ENCODE results near the gene TBCA. TPM values are rescaled to one million over a fixed set of nuclear protein-coding genes. Genes with fewer than 3 reads are reported as not detected.

Gene TBCA
- total and polyA plus RNA-seq, 7 donors: 93.3 to 209 (median 132) TPM

DNA sequence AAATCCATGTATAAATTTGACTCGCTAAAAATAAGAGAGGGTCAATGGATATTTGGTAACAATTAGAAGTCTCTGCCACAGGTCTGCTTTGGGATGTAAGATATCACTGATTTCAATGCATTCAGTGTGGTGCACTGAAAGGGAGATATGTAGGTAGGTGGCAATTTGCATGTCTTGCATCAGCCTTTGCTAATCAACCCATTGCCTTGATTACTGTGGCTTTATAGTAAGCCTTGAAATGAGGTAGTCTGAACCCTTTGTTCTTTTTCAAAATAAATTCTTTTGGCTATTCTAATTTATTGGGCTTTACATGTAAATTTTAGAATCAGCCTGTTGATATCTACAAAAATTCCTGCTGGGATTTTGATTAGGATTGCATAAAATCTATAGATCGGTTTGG, 15.8 kb upstream of the TBCA start:
- no peak overlapping the region for H3K4me3 ChIP-seq
- H3K4me1 ChIP-seq: no peaks in the 10 kb centered on the region
- intact Hi-C loops (cut with DNase I): no loop called here
- TF ChIP-seq, protein P1, sequence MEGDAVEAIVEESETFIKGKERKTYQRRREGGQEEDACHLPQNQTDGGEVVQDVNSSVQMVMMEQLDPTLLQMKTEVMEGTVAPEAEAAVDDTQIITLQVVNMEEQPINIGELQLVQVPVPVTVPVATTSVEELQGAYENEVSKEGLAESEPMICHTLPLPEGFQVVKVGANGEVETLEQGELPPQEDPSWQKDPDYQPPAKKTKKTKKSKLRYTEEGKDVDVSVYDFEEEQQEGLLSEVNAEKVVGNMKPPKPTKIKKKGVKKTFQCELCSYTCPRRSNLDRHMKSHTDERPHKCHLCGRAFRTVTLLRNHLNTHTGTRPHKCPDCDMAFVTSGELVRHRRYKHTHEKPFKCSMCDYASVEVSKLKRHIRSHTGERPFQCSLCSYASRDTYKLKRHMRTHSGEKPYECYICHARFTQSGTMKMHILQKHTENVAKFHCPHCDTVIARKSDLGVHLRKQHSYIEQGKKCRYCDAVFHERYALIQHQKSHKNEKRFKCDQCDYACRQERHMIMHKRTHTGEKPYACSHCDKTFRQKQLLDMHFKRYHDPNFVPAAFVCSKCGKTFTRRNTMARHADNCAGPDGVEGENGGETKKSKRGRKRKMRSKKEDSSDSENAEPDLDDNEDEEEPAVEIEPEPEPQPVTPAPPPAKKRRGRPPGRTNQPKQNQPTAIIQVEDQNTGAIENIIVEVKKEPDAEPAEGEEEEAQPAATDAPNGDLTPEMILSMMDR (IDR thresholded peaks at IDR 0.05): no peak
- DNase-seq: no peak
- H3K36me3 ChIP-seq (ENCODE audit: insufficient read depth in 1 of 2, low read depth in 1 of 2): no peaks in the 10 kb centered on the region
- H3K9me3 ChIP-seq: no peaks in the 10 kb centered on the region
- WGBS, 3 donors: 89 to 96% (median 93%) methylated on average over 2 of the region's 2 CpGs
- H3K27ac ChIP-seq: no peak overlapping the region
- no peak for ATAC-seq
- no peaks in the 10 kb centered on the region for H3K27me3 ChIP-seq (ENCODE audit: insufficient read depth in 3 of 3, low read length in 2 of 3)

DNA sequence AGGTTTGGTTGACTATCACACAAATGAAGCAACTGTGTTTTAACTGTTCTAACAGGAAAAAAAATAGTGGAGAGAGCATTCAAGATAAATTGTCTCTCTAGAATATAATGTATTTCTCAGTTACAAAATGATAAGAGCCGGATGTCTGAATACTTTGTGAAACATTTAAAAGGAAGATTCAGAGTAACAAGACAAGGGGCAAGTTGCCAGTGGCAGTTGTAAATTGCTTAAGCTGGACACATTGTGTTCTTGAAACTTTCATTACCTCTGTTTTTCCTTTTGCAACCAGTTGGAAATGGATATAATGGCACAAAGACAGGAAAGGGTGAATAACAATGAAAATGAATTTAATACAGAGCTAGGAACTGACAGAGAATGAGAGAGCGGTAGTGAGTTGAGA, 15.2 kb upstream of the TBCA start:
- H3K4me1 ChIP-seq: no peaks in the 10 kb centered on the region

DNA sequence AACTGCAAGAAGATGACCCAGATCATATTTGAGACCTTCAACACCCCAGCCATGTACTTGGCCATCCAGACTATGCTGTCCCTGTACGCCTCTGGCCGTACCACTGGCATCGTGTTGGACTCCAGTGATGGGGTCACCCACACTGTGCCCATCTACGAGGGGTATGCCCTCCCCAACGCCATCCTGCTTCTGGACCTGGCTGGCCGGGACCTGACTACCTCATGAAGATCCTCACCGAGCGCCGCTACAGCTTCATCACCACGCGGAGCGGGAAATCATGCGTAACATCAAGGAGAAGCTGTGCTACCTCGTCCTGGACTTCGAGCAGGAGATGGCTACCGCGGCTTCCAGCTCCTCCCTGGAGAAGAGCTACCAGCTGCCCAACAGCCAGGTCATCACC, 9.1 kb upstream of the TBCA start:
- Histone ChIP-seq H3K9me3 (no peaks in the 10 kb centered on the region), H3K36me3 (ENCODE audit: insufficient read depth in 1 of 2, low read depth in 1 of 2) (no peaks in the 10 kb centered on the region), H3K27me3 (ENCODE audit: insufficient read depth in 3 of 3, low read length in 2 of 3) (no peaks in the 10 kb centered on the region), H3K4me1 (no peaks in the 10 kb centered on the region), H3K4me3 (no peak overlapping the region), H3K27ac (no peak overlapping the region)
- DNase-seq (no peak), ATAC-seq (no peak)
- TF ChIP-seq, protein P1 (IDR thresholded peaks at IDR 0.05): no peak
- 91 to 96% (median 92%) methylated on average over 17 of the region's 17 CpGs for WGBS, 3 donors
- intact Hi-C loops (cut with DNase I): no loop called here

More for the DNA sequence above, 15.2 kb upstream of the TBCA start:
- 78 to 92% (median 88%) methylated on average over 2 of the region's 2 CpGs for WGBS, 3 donors
- Histone ChIP-seq H3K4me3 (no peak overlapping the region), H3K9me3 (no peaks in the 10 kb centered on the region), H3K27me3 (ENCODE audit: insufficient read depth in 3 of 3, low read length in 2 of 3) (no peaks in the 10 kb centered on the region), H3K27ac (no peak overlapping the region), H3K36me3 (ENCODE audit: insufficient read depth in 1 of 2, low read depth in 1 of 2) (no peaks in the 10 kb centered on the region)
- TF ChIP-seq, protein P1 (IDR thresholded peaks at IDR 0.05): no peak
- intact Hi-C loops (cut with DNase I): no loop called here
- DNase-seq: no peak
- no peak for ATAC-seq

DNA sequence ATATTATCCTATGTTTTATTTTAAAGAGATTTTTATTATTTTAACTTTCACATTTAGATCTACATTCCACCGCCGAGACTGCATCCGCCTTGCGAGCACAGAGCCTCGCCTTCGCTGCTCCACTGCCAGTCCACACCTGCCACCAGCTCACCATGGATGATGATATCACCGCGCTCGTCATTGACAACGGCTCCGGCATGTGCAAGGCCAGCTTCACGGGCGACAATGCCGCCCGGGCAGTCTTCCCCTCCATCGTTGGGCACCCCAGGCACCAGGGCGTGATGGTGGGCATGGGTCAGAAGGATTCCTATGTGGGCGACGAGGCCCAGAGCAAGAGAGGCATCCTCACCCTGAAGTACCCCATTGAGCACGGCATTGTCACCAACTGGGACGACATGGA, 8.6 kb upstream of the TBCA start:
- DNase-seq (no peak), ATAC-seq (no peak)
- Histone ChIP-seq H3K9me3 (no peaks in the 10 kb centered on the region), H3K27ac (no peak overlapping the region), H3K4me1 (no peaks in the 10 kb centered on the region), H3K27me3 (ENCODE audit: insufficient read depth in 3 of 3, low read length in 2 of 3) (no peaks in the 10 kb centered on the region), H3K4me3 (no peak overlapping the region), H3K36me3 (ENCODE audit: insufficient read depth in 1 of 2, low read depth in 1 of 2) (no peaks in the 10 kb centered on the region)
- intact Hi-C loops (cut with DNase I): no loop called here
- TF ChIP-seq, protein P1 (IDR thresholded peaks at IDR 0.05): no peak
- 91 to 94% (median 91%) methylated on average over 21 of the region's 21 CpGs for WGBS, 3 donors

DNA sequence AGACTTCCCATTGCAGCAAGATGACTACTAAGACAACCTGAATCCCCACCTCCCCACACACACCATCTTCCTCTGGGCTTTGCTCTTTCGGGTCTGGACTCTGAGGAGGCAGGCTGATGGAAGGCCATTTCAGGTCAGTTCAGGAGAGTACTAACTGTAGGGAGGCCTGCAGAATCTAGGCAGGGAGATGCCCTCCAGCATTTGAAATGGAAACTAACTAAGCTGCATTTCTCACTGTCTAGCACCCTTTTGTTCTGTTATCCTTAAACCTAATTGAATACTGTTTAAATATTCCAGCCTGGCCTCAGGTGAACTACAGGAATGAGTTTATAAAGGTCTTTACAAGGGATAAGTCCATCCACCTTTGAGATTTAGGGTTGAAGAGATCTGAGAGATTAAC, 4.9 kb upstream of the TBCA start:
- ATAC-seq: no peak

More for the DNA sequence above, 4.9 kb upstream of the TBCA start:
- no peak overlapping the region for H3K27ac ChIP-seq
- no peak overlapping the region for H3K4me3 ChIP-seq
- no peaks in the 10 kb centered on the region for H3K27me3 ChIP-seq (ENCODE audit: insufficient read depth in 3 of 3, low read length in 2 of 3)
- H3K4me1 ChIP-seq: no peaks in the 10 kb centered on the region
- intact Hi-C loops (cut with DNase I): no loop called here
- DNase-seq: no peak
- no peaks in the 10 kb centered on the region for H3K9me3 ChIP-seq
- H3K36me3 ChIP-seq (ENCODE audit: insufficient read depth in 1 of 2, low read depth in 1 of 2): no peaks in the 10 kb centered on the region
- WGBS, 3 donors: 80 to 100% (median 89%) methylated on average over 1 of the region's 1 CpG
- TF ChIP-seq, protein P1 (IDR thresholded peaks at IDR 0.05): no peak

All from psoas muscle (tissue), 8 donors.